Activated CD4-positive, alpha-beta T cell treated with anti-CD3 and anti-CD28 coated beads, Interleukin-2, amount 10 ng/mL, durations not matched to agents 24 days and 14 days (primary cell): ENCODE results near the gene BMP8B. TPM values are rescaled to one million over a fixed set of nuclear protein-coding genes. Genes with fewer than 3 reads are reported as not detected.
"Not testable (repeated sequence)": the region's sequence is repeated elsewhere in the genome, so short reads cannot be mapped to it uniquely, and the experiment has no call there.

Experiments
- DNase-seq: peaks from one replicate; pipeline ENCODE4 v3.0.0; 2022
- H3K27ac Mint-ChIP-seq: one replicate; pipeline ENCODE4 v1.8.0; 2022; ENCODE audit warnings: mild to moderate bottlenecking, mixed read lengths
- H3K27me3 Mint-ChIP-seq: one replicate; pipeline ENCODE4 v1.8.0; 2022; ENCODE audit warnings: mixed read lengths
- H3K36me3 Mint-ChIP-seq: one replicate; pipeline ENCODE4 v1.8.0; 2022; ENCODE audit warnings: low read depth, mild to moderate bottlenecking, mixed read lengths
- H3K4me1 Mint-ChIP-seq: one replicate; pipeline ENCODE4 v1.8.0; 2021; ENCODE audit warnings: mixed read lengths
- H3K4me3 Mint-ChIP-seq: one replicate; pipeline ENCODE4 v1.8.0; 2022; ENCODE audit warnings: mild to moderate bottlenecking, moderate library complexity, mixed read lengths
- H3K9me3 Mint-ChIP-seq: one replicate; pipeline ENCODE4 v1.8.0; 2021; ENCODE audit warnings: mixed read lengths
- intact Hi-C: fragments of 100-400 bp; cut with micrococcal nuclease; formaldehyde crosslinking; loops from one replicate; pipeline ENCODE4 v1.15.1; 2023
- total RNA-seq: library from RNA; stranded (reverse); gene quantifications from 2 replicates; pipeline ENCODE4 v1.2.3, GENCODE V29; 2022

Gene BMP8B
- total RNA-seq, 1 donor from 2014 or later, result 0.37 TPM

GRCh38 chr1:39778463-39779099, 10.1 kb downstream of the BMP8B start:
- H3K4me1 Mint-ChIP-seq, intact Hi-C loops, H3K27ac Mint-ChIP-seq, H3K9me3 Mint-ChIP-seq, DNase-seq, H3K36me3 Mint-ChIP-seq, H3K4me3 Mint-ChIP-seq, H3K27me3 Mint-ChIP-seq: not testable (repeated sequence)

DNA sequence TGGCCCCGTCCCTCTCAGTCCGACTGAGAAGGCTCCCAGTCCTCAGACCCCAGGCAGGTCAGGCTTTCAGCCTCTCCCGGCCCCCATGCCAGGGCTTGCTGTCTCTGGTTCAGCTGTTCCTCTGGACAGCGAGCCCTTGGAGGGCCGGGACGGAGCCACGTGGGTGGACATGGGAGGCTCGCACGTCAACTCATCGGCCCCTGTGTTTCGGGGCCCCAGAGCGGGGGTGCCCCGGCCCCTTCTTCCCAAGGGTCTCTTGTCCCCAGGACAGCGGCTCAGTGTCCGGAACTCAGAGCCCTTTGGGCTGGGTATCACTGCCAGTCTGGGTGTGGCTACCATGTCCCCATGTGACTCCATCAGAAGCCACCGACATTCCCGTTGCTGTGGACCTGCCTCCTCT, 10.8 kb downstream of the BMP8B start:
- intact Hi-C loops, H3K4me3 Mint-ChIP-seq, DNase-seq, H3K4me1 Mint-ChIP-seq, H3K27ac Mint-ChIP-seq, H3K9me3 Mint-ChIP-seq, H3K36me3 Mint-ChIP-seq, H3K27me3 Mint-ChIP-seq: not testable (repeated sequence)

DNA sequence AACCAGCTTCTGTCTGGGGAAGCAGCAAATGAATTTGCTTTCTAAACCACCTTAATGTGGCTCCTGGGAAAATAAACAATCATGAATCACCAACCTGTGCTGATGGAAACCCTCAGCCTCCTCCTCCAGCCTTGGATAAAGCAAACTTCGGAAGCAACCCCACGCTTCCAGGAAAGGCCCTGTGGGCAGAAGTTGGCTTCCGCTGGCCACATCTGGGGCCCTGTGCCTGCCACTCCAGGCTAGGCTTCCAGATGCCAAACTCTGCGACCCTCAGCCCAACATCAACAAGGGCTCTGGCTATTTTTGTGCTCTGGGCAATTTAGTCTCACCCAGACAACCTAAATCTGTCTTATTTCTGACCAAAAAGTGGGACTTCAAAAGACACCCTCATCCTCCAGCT, 11.4 kb downstream of the BMP8B start:
- Mint-ChIP-seq H3K4me3 (no peak overlapping the region), H3K9me3 (no peaks in the 10 kb centered on the region), H3K4me1 (no peaks in the 10 kb centered on the region), H3K27ac (no peak overlapping the region), H3K27me3 (peaks cover 5% of the 10 kb centered on the region), H3K36me3 (no peaks in the 10 kb centered on the region)
- intact Hi-C loops, result no loop called here
- no peak for DNase-seq

DNA sequence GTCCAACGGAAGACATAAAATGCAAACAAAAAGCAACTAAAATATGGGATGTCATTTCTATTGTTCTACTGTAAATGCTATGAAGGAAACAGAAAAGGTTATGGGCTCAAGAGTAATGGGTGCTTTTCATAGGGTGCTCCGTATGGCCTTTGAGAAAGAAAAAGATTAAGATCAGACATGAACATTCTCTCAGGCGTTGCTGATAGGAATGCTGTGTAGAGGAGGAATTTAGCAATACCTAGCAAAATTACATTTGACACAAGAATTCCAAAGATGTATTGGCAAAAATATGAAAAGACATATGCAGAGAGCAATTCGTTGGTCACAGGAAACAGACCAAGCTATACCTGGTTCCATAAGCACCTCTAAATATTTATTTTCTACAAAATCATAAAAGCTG, 11.8 kb downstream of the BMP8B start:
- intact Hi-C loops, result no loop called here
- H3K4me1 Mint-ChIP-seq, result no peaks in the 10 kb centered on the region
- H3K27me3 Mint-ChIP-seq, result peaks cover 5% of the 10 kb centered on the region
- no peaks in the 10 kb centered on the region for H3K9me3 Mint-ChIP-seq
- DNase-seq, result no peak
- no peaks in the 10 kb centered on the region for H3K36me3 Mint-ChIP-seq
- H3K4me3 Mint-ChIP-seq, result no peak overlapping the region
- no peak overlapping the region for H3K27ac Mint-ChIP-seq

- no peaks in the 10 kb centered on the region for H3K36me3 Mint-ChIP-seq
- H3K4me3 Mint-ChIP-seq, result no peak overlapping the region
- H3K4me1 Mint-ChIP-seq, result no peaks in the 10 kb centered on the region
- no peak overlapping the region for H3K27ac Mint-ChIP-seq
- no peaks in the 10 kb centered on the region for H3K9me3 Mint-ChIP-seq
- intact Hi-C loops, result no loop called here
- no peak for DNase-seq
- H3K27me3 Mint-ChIP-seq, result peaks cover 5% of the 10 kb centered on the region
Measured at GRCh38 chr1:39776400-39776713, 12.3 kb downstream of the BMP8B start.

- intact Hi-C loops, H3K4me3 Mint-ChIP-seq, H3K27me3 Mint-ChIP-seq, DNase-seq, H3K9me3 Mint-ChIP-seq, H3K4me1 Mint-ChIP-seq, H3K27ac Mint-ChIP-seq, H3K36me3 Mint-ChIP-seq: not testable (repeated sequence)
Measured at GRCh38 chr1:39775676-39776399, 12.8 kb downstream of the BMP8B start.

- H3K27ac Mint-ChIP-seq, H3K9me3 Mint-ChIP-seq, H3K4me3 Mint-ChIP-seq, H3K27me3 Mint-ChIP-seq, DNase-seq, intact Hi-C loops, H3K4me1 Mint-ChIP-seq, H3K36me3 Mint-ChIP-seq: not testable (repeated sequence)
Measured at GRCh38 chr1:39775141-39775540, 13.5 kb downstream of the BMP8B start.

- H3K27ac Mint-ChIP-seq, H3K4me3 Mint-ChIP-seq, intact Hi-C loops, DNase-seq, H3K9me3 Mint-ChIP-seq, H3K27me3 Mint-ChIP-seq, H3K36me3 Mint-ChIP-seq, H3K4me1 Mint-ChIP-seq: not testable (repeated sequence)
Measured at GRCh38 chr1:39773369-39773979, 15.2 kb downstream of the BMP8B start.

GRCh38 chr1:39771022-39771532, 17.6 kb downstream of the BMP8B start, which contains the start of gene OXCT2:
OXCT2 (minus strand) TSS chr1:39771348; CDS start chr1:39771255, 93 bp downstream.
- H3K4me1 Mint-ChIP-seq, H3K36me3 Mint-ChIP-seq, H3K27me3 Mint-ChIP-seq, DNase-seq, H3K9me3 Mint-ChIP-seq, intact Hi-C loops: not testable (repeated sequence)
- Mint-ChIP-seq H3K4me3 (peak within 1 kb of the TSS; percentile 76), H3K27ac (peak within 1 kb of the TSS; percentile 84)

DNA sequence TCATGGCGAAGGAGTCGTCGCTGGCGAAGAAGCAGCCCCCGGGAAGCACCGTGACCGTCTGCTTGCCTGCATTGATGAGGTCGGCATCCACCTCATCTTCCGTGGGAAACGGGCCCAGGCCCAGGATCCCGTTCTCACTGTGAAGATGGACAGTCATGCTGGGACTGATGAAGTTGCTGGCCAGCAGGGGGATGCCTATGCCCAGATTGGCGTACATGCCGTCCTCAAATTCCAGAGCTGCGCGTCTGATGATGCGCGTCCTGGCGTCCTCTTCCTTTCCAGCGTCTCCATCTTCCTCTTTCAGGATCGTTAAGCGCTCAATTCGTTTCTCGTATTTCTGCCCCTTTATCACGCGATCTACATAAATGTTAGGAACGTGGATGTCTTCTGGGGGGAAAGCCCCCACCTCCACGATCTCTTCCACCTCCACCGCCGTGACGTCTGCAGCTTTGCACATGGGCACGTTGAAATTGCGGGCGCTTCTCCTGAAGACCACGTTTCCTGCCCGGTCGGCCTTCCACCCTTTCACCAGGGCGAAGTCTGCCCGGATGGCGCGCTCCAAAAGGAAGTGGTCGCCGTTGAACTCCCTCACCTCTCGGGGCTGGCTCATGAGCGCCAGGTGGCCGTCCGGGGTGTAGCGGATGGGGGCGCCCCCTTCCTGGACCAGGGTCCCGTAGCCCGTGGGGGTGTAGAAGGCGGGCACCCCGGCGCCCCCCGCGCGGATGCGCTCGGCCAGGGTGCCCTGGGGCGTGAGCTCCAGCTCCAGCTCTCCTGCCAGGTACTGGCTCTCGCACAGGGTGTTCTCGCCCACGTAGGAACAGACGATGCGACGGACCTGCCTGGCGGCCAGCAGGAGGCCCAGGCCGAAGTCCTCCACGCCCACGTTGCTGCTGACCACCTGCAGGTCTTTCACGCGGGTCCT, 18.3 kb downstream of the BMP8B start:
- Mint-ChIP-seq H3K27ac (peak overlapping the region; percentile 84), H3K4me3 (peak overlapping the region; percentile 76)
- DNase-seq, H3K36me3 Mint-ChIP-seq, intact Hi-C loops, H3K4me1 Mint-ChIP-seq, H3K27me3 Mint-ChIP-seq, H3K9me3 Mint-ChIP-seq: not testable (repeated sequence)

DNA sequence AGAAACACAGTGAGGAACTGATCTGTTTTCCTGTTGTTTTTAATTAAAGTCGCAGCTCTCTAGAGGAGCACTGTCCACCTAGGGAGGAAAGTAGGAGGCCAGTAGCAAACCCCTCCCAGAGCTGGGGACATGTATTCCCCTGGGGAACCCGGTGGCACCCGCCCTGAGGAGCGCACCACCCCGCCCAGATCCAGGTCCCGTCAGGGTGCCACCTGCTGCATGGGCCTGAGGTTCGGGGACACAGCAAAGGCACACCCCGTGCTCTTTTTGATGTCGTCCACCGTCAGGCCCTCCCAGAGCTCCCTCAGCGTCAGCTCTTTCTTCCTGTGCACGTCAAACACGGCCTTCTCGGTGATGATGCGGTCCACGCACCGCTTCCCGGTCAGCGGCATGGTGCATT, 19.2 kb downstream of the BMP8B start:
- H3K4me3 Mint-ChIP-seq, H3K9me3 Mint-ChIP-seq, DNase-seq, H3K27me3 Mint-ChIP-seq, H3K4me1 Mint-ChIP-seq, H3K27ac Mint-ChIP-seq, intact Hi-C loops, H3K36me3 Mint-ChIP-seq: not testable (repeated sequence)

DNA sequence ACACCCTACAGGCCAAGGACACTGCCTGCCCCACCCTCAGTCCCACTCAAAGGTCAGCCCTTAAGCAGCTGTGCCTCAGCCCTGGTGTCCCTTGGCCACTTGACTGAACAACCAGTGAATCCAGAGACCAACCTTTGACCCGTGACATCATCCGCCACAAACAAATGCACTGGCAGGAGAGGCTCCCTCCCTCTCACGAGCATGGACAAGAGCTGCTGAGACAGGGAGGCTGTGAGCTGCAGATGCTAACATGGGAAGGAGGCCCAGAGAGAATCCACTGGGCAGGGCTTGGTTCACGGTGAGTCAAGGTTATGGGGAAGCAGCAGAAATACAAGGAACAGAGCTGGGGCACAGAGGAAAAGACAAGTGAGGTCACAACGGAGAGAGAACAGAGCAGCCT, 22.2 kb downstream of the BMP8B start:
- H3K4me3 Mint-ChIP-seq, H3K27ac Mint-ChIP-seq, H3K27me3 Mint-ChIP-seq, intact Hi-C loops, H3K9me3 Mint-ChIP-seq, H3K4me1 Mint-ChIP-seq, H3K36me3 Mint-ChIP-seq, DNase-seq: not testable (repeated sequence)

DNA sequence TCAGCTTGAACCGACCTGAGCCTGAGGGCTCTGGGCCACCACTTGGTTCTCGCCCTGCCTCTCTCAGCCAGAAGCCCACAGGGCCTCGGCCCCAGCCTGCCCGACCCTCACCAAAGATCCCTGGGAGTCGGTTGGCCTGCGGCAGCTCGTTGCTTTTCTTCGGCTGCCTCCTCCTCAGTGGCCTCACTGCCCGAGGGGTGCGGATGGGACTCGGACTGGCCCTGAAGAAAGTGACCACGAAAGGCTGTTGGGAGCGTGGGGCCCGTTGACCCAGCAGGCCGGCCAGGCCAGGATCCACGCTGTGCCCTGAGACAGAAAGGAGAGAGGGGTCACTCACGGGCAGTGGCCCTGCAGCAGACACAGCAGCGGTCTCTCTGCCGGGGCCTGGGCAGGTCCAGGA, 24.2 kb downstream of the BMP8B start:
- H3K36me3 Mint-ChIP-seq, H3K4me1 Mint-ChIP-seq, intact Hi-C loops, H3K27me3 Mint-ChIP-seq, H3K9me3 Mint-ChIP-seq, DNase-seq, H3K27ac Mint-ChIP-seq, H3K4me3 Mint-ChIP-seq: not testable (repeated sequence)
